H9 (cell line): ENCODE data around the gene LIAS. TPM values are rescaled to one million over a fixed set of nuclear protein-coding genes. Genes with fewer than 3 reads are reported as not detected.
"Not testable (repeated sequence)": the region's sequence is repeated elsewhere in the genome, so short reads cannot be mapped to it uniquely, and the experiment has no call there.

Source experiments
- DNase-seq: peaks from one replicate; pipeline ENCODE4 v3.0.0-alpha.2; 2017
- H2AFZ ChIP-seq: one replicate; pipeline ENCODE4 v1.6.1; 2013; ENCODE audit warnings: mild to moderate bottlenecking, low read length, control low read depth, moderate library complexity
- H2AK5ac ChIP-seq: 2 replicates; pipeline ENCODE4 v1.6.1; 2013; ENCODE audit warnings: low read length, control low read depth, mixed read lengths; ENCODE audit not compliant: insufficient read length
- H2BK120ac ChIP-seq: one replicate; pipeline ENCODE4 v1.6.1; 2013; ENCODE audit warnings: low read depth, mild to moderate bottlenecking, low read length, control low read depth, inconsistent platforms; ENCODE audit not compliant: poor library complexity, severe bottlenecking
- H2BK12ac ChIP-seq: 2 replicates; pipeline ENCODE4 v1.6.1; 2013; ENCODE audit warnings: low read length, control low read depth, mixed read lengths, low read depth; ENCODE audit not compliant: insufficient read length
- H2BK15ac ChIP-seq: 2 replicates; pipeline ENCODE4 v1.6.1; 2013; ENCODE audit warnings: low read depth, low read length, control low read depth
- H2BK20ac ChIP-seq: one replicate; pipeline ENCODE4 v1.6.1; 2013; ENCODE audit warnings: low read depth, mild to moderate bottlenecking, low read length, control low read depth, inconsistent platforms; ENCODE audit not compliant: poor library complexity, severe bottlenecking
- H2BK5ac ChIP-seq: 2 replicates; pipeline ENCODE4 v1.6.1; 2013; ENCODE audit warnings: low read length, control low read depth, mixed read lengths; ENCODE audit not compliant: insufficient read length
- H3K14ac ChIP-seq: 2 replicates; pipeline ENCODE4 v1.6.1; 2013; ENCODE audit warnings: low read length, control low read depth; ENCODE audit not compliant: insufficient read depth
- H3K18ac ChIP-seq: 2 replicates; pipeline ENCODE4 v1.6.1; 2013; ENCODE audit warnings: low read depth, mild to moderate bottlenecking, mixed read lengths, low read length, control low read depth; ENCODE audit not compliant: insufficient read length
- H3K23ac ChIP-seq: 2 replicates; pipeline ENCODE4 v1.6.1; 2013; ENCODE audit warnings: low read length, control low read depth, mixed read lengths, low read depth; ENCODE audit not compliant: insufficient read length
- H3K23me2 ChIP-seq: 2 replicates; pipeline ENCODE4 v1.6.1; 2013; ENCODE audit warnings: low read depth, mild to moderate bottlenecking, mixed read lengths, low read length, control low read depth; ENCODE audit not compliant: insufficient read length, poor library complexity, severe bottlenecking
- H3K27ac ChIP-seq: 2 replicates; pipeline ENCODE4 v1.5.1; 2013; ENCODE audit warnings: low read length, control low read depth, mixed read lengths, low read depth; ENCODE audit not compliant: insufficient read length
- H3K27me3 ChIP-seq: 2 replicates; pipeline ENCODE4 v1.6.1; 2013; ENCODE audit warnings: low read length, control low read depth, inconsistent platforms; ENCODE audit not compliant: insufficient read depth
- H3K4ac ChIP-seq: 2 replicates; pipeline ENCODE4 v1.6.1; 2013; ENCODE audit warnings: low read depth, mild to moderate bottlenecking, control low read depth, inconsistent platforms, low read length, moderate library complexity
- H3K4me1 ChIP-seq: 2 replicates; pipeline ENCODE4 v1.6.1; 2013; ENCODE audit warnings: low read length, control low read depth, inconsistent platforms; ENCODE audit not compliant: insufficient read depth
- H3K4me2 ChIP-seq: 2 replicates; pipeline ENCODE4 v1.6.1; 2013; ENCODE audit warnings: low read length, control low read depth, mixed read lengths; ENCODE audit not compliant: insufficient read length, insufficient read depth
- H3K56ac ChIP-seq: 2 replicates; pipeline ENCODE4 v1.6.1; 2013; ENCODE audit warnings: low read depth, mild to moderate bottlenecking, mixed read lengths, low read length, control low read depth; ENCODE audit not compliant: insufficient read length
- H3K79me1 ChIP-seq: 2 replicates; pipeline ENCODE4 v1.6.1; 2013; ENCODE audit warnings: low read depth, mild to moderate bottlenecking, moderate library complexity, low read length, control low read depth, inconsistent platforms; ENCODE audit not compliant: insufficient read depth, poor library complexity, severe bottlenecking
- H3K79me2 ChIP-seq: 2 replicates; pipeline ENCODE4 v1.6.1; 2013; ENCODE audit warnings: low read length, control low read depth, inconsistent platforms; ENCODE audit not compliant: insufficient read depth
- H3K9ac ChIP-seq: 2 replicates; pipeline ENCODE4 v1.6.1; 2013; ENCODE audit warnings: low read length, control low read depth, mixed read lengths; ENCODE audit not compliant: insufficient read length; ENCODE audit errors: extremely low read depth
- H3K9me3 ChIP-seq: one replicate; pipeline ENCODE4 v1.6.1; 2013; ENCODE audit warnings: low read depth, low read length, inconsistent platforms; ENCODE audit not compliant: control insufficient read depth
- H3T11ph ChIP-seq: one replicate; pipeline ENCODE4 v1.6.1; 2013; ENCODE audit warnings: mild to moderate bottlenecking, low read length, control low read depth, inconsistent platforms
- H4K20me1 ChIP-seq: one replicate; pipeline ENCODE4 v1.6.1; 2013; ENCODE audit not compliant: control insufficient read depth, insufficient read length, insufficient read depth
- H4K5ac ChIP-seq: 2 replicates; pipeline ENCODE4 v1.6.1; 2013; ENCODE audit warnings: low read depth, mild to moderate bottlenecking, mixed read lengths, low read length, control low read depth; ENCODE audit not compliant: insufficient read length
- H4K8ac ChIP-seq: replicated peaks from 2 replicates; pipeline ENCODE4 v1.6.1; 2013; ENCODE audit warnings: low read length, control low read depth, mixed read lengths, low read depth; ENCODE audit not compliant: insufficient read length
- H4K91ac ChIP-seq: 2 replicates; pipeline ENCODE4 v1.6.1; 2013; ENCODE audit warnings: low read depth, mild to moderate bottlenecking, moderate library complexity, mixed read lengths, low read length, control low read depth; ENCODE audit not compliant: insufficient read length
- H3K27ac Mint-ChIP-seq, 3 experiments: 2 replicates in 2 of 3; 3 replicates in 1 of 3; pipeline ENCODE4 v1.8.0; 2020 to 2021; ENCODE audit warnings: mixed read lengths in 3 of 3, mild to moderate bottlenecking in 1 of 3, moderate library complexity in 1 of 3
- H3K27me3 Mint-ChIP-seq: 2 replicates; pipeline ENCODE4 v1.8.0; 2021; ENCODE audit warnings: low read depth, mild to moderate bottlenecking, moderate library complexity, mixed read lengths
- H3K36me3 Mint-ChIP-seq, 3 experiments: 2 replicates in 2 of 3; 3 replicates in 1 of 3; pipeline ENCODE4 v1.8.0; 2020 to 2021; ENCODE audit warnings: low read depth in 3 of 3, mixed read lengths in 3 of 3; ENCODE audit not compliant: insufficient read depth in 1 of 3
- H3K4me1 Mint-ChIP-seq, 2 experiments: 2 replicates each; pipeline ENCODE4 v1.8.0; 2020; ENCODE audit warnings: mixed read lengths in 2 of 2
- H3K4me3 Mint-ChIP-seq, 2 experiments: 2 replicates in 1 of 2; 3 replicates in 1 of 2; pipeline ENCODE4 v1.8.0; 2020 to 2021; ENCODE audit warnings: mild to moderate bottlenecking in 2 of 2, mixed read lengths in 2 of 2, moderate library complexity in 1 of 2
- H3K9me3 Mint-ChIP-seq, 2 experiments: 2 replicates in 1 of 2; 3 replicates in 1 of 2; pipeline ENCODE4 v1.8.0; 2020; ENCODE audit warnings: mild to moderate bottlenecking in 2 of 2, mixed read lengths in 2 of 2, moderate library complexity in 1 of 2
- WGBS: extraction: QIAGEN DNeasy Blood & Tissue Kit; methylation state at CpG from one replicate; pipeline ENCODE4 v1.1.7; 2013; ENCODE audit warnings: missing lambda C conversion rate, low lambda C conversion rate, mixed read lengths; ENCODE audit not compliant: insufficient read length; ENCODE audit errors: extremely low coverage; 5-methylcytosine and 5-hydroxymethylcytosine counted together
- total RNA-seq: library from RNA; stranded (reverse); gene quantifications from 2 replicates; pipeline ENCODE4 v1.2.1, GENCODE V29; 2021
- TF ChIP-seq, protein P1 (sequence below): fragments of 200-600 bp; sonication (generic); conservative IDR thresholded peaks from 3 replicates; pipeline ENCODE4 v1.8.0; 2021; ENCODE audit warnings: antibody characterized with exemption, mild to moderate bottlenecking

Gene LIAS
- total RNA-seq, 1 experiment from 2014 or later = 18.5 TPM

DNA sequence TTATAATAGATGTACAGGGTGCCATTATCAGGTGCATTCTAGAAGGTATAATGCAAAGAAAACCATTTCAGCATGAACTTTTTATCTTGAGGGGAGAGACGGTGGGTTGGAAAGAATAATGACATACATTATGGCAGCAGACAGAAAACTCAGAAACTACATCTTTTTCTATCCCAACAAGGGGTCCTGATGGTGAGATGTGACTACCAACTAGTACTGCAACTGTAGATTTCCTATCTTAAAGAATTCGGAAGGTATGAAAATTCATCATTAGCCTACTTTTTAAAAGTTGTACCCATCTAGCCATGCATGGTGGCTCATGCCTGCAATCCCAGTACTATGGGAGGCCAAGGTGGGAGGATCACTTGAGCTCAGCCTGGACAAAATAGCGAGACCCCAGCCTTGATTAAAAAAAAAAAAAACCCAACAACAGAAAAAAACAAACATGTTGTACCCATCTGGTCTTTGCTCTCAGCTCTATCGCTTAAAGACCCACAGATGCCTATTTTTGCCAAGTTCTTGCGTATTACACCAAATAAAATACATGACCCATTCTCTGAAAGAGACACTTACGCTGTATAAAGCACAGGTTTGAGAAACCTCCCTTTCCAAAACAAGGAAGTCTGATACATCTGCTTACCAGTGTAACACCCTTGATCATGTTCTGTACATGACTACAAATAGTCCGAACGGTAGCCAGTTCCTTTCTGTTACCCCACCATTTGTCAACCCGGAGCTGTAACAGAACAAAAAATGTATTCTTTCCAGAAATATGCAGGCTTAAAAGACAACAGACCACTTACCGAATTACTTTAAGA is 1.7 kb upstream of the LIAS start:
- Histone ChIP-seq H3K27me3 (no peaks in the 10 kb centered on the region), H3K4me2 (peak overlapping the region; percentile 78), H3K4ac (no peak overlapping the region), H3K23ac (no peak overlapping the region), H3K9me3 (no peaks in the 10 kb centered on the region), H4K5ac (no peak overlapping the region), H3K79me2 (peaks cover 14% of the 10 kb centered on the region), H4K8ac (no peak overlapping the region), H2BK15ac (no peak overlapping the region), H2BK12ac (no peak overlapping the region), H2AK5ac (no peak overlapping the region), H3K14ac (no peak overlapping the region), H3K23me2 (no peaks in the 10 kb centered on the region), H3K79me1 (peaks cover 6% of the 10 kb centered on the region), H2BK5ac (no peak overlapping the region), H3K56ac (no peak overlapping the region), H3K9ac (peak overlapping the region; percentile 99), H2AFZ (no peak overlapping the region), H2BK120ac (no peak overlapping the region), H2BK20ac (no peak overlapping the region), H3K18ac (no peak overlapping the region), H3T11ph (no peak overlapping the region), H4K91ac (no peak overlapping the region), H4K20me1 (no peaks in the 10 kb centered on the region), H3K27ac (no peak overlapping the region), H3K4me1 (peaks cover 2% of the 10 kb centered on the region; the same call in 1 of the 2 replicates)
- Mint-ChIP-seq H3K4me3 (peak overlapping the region; percentile 99), H3K4me1 (peaks cover 14 to 19% of the 10 kb centered on the region in 2 experiments), H3K36me3 (peaks cover 55 to 73% (median 72%) of the 10 kb centered on the region in 3 experiments), H3K27ac (peak overlapping the region; percentile 99 to 100 (median 100); a peak in 5 of 7 replicates), H3K27me3 (no peaks in the 10 kb centered on the region), H3K9me3 (no peaks in the 10 kb centered on the region; a peak in 1 of 5 replicates)
- no CpG with 5 or more reads among the region's 10 CpGs for WGBS
- no peak for DNase-seq
- TF ChIP-seq, protein P1, sequence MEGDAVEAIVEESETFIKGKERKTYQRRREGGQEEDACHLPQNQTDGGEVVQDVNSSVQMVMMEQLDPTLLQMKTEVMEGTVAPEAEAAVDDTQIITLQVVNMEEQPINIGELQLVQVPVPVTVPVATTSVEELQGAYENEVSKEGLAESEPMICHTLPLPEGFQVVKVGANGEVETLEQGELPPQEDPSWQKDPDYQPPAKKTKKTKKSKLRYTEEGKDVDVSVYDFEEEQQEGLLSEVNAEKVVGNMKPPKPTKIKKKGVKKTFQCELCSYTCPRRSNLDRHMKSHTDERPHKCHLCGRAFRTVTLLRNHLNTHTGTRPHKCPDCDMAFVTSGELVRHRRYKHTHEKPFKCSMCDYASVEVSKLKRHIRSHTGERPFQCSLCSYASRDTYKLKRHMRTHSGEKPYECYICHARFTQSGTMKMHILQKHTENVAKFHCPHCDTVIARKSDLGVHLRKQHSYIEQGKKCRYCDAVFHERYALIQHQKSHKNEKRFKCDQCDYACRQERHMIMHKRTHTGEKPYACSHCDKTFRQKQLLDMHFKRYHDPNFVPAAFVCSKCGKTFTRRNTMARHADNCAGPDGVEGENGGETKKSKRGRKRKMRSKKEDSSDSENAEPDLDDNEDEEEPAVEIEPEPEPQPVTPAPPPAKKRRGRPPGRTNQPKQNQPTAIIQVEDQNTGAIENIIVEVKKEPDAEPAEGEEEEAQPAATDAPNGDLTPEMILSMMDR = no peak

DNA sequence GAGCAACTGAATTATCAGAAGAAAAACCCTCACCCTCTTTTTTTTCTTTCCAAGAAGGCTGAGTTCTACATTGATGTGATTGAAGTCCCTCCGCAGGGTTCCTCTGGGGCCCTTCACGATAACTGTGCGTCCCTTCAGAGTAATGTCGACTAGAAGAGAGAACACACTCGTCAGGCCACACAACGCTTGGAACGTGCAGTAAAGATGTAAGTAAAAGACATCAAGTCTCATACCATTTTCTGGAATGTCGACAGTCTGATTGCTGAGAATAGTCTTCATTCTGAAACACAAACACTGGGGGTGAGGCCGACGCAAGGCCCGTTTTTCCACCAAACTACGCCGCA is 723 bp upstream of the LIAS start:
- H4K8ac ChIP-seq = peak overlapping the region; percentile 20
- H3K23me2 ChIP-seq, H3K9me3 ChIP-seq, H3K4me1 ChIP-seq, DNase-seq, H3K79me1 ChIP-seq, H2AK5ac ChIP-seq, H3K23ac ChIP-seq, H2BK20ac ChIP-seq, H3K9me3 Mint-ChIP-seq, H4K20me1 ChIP-seq, H2BK12ac ChIP-seq, H2BK5ac ChIP-seq, H2AFZ ChIP-seq, H3K27me3 Mint-ChIP-seq, H2BK15ac ChIP-seq, H3K56ac ChIP-seq, H3K27me3 ChIP-seq: not testable (repeated sequence)
- peak overlapping the region; percentile 99 for H3K9ac ChIP-seq
- Mint-ChIP-seq H3K27ac (peak overlapping the region; percentile 99 to 100 (median 100)), H3K4me3 (peak overlapping the region; percentile 99), H3K4me1 (peaks cover 12 to 18% of the 10 kb centered on the region in 2 experiments), H3K36me3 (peaks cover 48 to 65% (median 63%) of the 10 kb centered on the region in 3 experiments)
- H3K27ac ChIP-seq = peak overlapping the region; percentile 10
- peak overlapping the region; percentile 93 for H3K18ac ChIP-seq
- no CpG with 5 or more reads among the region's 13 CpGs for WGBS
- H3K14ac ChIP-seq = peak overlapping the region; percentile 93
- peak overlapping the region; percentile 62 for H2BK120ac ChIP-seq
- H3K4ac ChIP-seq = peak overlapping the region; percentile 58; the same call in 1 of the 2 replicates
- H3T11ph ChIP-seq = peak overlapping the region; percentile 20
- H3K79me2 ChIP-seq = peaks cover 14% of the 10 kb centered on the region
- H3K4me2 ChIP-seq = peak overlapping the region; percentile 78
- peak overlapping the region; percentile 90 for H4K5ac ChIP-seq
- peak overlapping the region; percentile 63 for H4K91ac ChIP-seq
